IgD-negative memory B cell (primary cell): ENCODE data around the gene MPZL2. TPM values are rescaled to one million over a fixed set of nuclear protein-coding genes. Genes with fewer than 3 reads are reported as not detected.

Experiments used
- H3K27ac Mint-ChIP-seq, 3 donors: one replicate each; pipeline ENCODE4 v1.8.0; 2020 to 2022; ENCODE audit warnings: mild to moderate bottlenecking in 3 of 3, mixed read lengths in 3 of 3, moderate library complexity in 1 of 3
- H3K27me3 Mint-ChIP-seq: one replicate; pipeline ENCODE4 v1.8.0; 2021; ENCODE audit warnings: mixed read lengths
- H3K36me3 Mint-ChIP-seq: one replicate; pipeline ENCODE4 v1.8.0; 2020; ENCODE audit warnings: mild to moderate bottlenecking, mixed read lengths
- H3K4me1 Mint-ChIP-seq, 3 donors: one replicate each; pipeline ENCODE4 v1.8.0; 2020 to 2022; ENCODE audit warnings: mixed read lengths in 3 of 3, mild to moderate bottlenecking in 1 of 3
- H3K4me3 Mint-ChIP-seq, 4 donors: one replicate each; pipeline ENCODE4 v1.8.0; 2020 to 2022; ENCODE audit warnings: mild to moderate bottlenecking in 4 of 4, mixed read lengths in 4 of 4, moderate library complexity in 3 of 4
- H3K9me3 Mint-ChIP-seq, 3 donors: one replicate each; pipeline ENCODE4 v1.8.0; 2020 to 2021; ENCODE audit warnings: mixed read lengths in 3 of 3, mild to moderate bottlenecking in 1 of 3
- polyA plus RNA-seq: library from polyadenylated mRNA; unstranded; fragments of 300-500 nt; fragmentation: Illumina TruSeq; gene quantifications from one replicate; pipeline ENCODE4 v1.2.3, GENCODE V29; 2021

MPZL2 gene
- polyA plus RNA-seq, 1 donor from 2014 or later = not detected

DNA sequence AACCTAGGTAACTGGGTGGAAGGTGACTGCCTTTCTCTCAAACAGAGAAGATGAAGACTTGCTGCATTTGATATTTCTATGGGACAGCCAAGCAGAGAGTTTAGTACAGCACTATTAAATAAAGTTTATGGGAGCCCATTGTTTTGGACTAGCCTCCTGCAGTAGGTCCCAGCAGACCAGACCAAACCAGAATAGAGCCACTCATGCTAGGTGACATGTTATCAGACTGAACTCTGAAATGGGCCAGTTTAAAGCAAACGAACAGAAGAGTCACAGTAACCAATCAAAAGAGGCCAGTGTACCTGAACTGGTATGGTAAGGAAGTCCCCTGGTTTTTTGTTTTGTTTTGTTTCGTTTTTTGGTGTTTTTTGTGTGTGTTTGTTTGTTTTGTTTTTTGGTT lies 7.9 kb upstream of the MPZL2 start:
- Mint-ChIP-seq H3K36me3 (peaks cover 3% of the 10 kb centered on the region), H3K4me3 (no peak overlapping the region), H3K27ac (no peak overlapping the region), H3K9me3 (no peaks in the 10 kb centered on the region), H3K27me3 (peaks cover 20% of the 10 kb centered on the region), H3K4me1 (peaks cover 0 to 2% (median 1%) of the 10 kb centered on the region in 3 donors)

DNA sequence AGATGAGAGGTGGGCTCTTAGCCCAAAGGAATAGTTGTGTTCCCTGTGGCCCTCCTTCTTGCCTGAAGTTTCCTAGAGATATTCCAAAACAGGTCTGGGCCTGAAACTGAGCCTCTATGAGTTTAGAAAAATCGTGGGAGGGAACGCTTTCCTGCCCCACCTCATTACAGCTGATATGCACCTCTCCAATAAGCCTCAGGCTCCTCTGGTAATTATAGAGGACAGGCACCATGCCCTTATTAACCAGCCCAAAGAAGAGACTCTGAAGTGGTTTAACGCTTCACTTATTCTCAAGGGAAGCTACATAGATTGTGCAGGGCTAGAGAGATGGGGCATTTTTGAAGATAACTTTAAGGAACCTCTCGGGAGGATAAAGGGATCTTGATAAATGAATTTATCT lies 3.4 kb upstream of the MPZL2 start:
- peaks cover 4 to 8% (median 7%) of the 10 kb centered on the region in 3 donors for H3K4me1 Mint-ChIP-seq
- H3K27me3 Mint-ChIP-seq = peaks cover 39% of the 10 kb centered on the region
- H3K36me3 Mint-ChIP-seq = peaks cover 2% of the 10 kb centered on the region
- no peak overlapping the region for H3K27ac Mint-ChIP-seq
- H3K4me3 Mint-ChIP-seq = peak overlapping the region in 1 of 4 donors; percentile 13
- H3K9me3 Mint-ChIP-seq = no peaks in the 10 kb centered on the region

DNA sequence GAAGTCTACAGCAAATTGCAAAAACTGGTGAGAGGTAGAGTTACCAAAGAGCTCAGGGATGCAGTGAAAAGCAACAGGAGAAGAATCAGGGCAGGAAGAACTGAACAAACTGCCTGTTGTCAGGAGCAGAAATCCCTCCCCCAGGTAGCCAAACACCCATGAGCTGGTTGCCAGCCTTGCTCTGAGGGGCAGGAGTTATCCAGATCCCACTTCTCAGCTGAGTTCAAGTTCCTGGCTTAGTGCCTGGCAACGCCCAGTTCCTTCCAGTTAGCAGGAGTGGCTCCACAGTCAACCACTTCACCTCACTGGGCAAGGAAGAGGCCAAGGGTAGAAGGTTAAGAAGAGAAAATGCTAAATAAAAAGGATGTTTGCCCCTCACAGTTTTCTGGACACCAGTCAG lies 1.9 kb upstream of the MPZL2 start:
- Mint-ChIP-seq H3K36me3 (no peaks in the 10 kb centered on the region), H3K27ac (no peak overlapping the region), H3K4me1 (peaks cover 4 to 12% (median 7%) of the 10 kb centered on the region in 3 donors), H3K4me3 (no peak overlapping the region), H3K27me3 (peaks cover 46% of the 10 kb centered on the region), H3K9me3 (no peaks in the 10 kb centered on the region)

DNA sequence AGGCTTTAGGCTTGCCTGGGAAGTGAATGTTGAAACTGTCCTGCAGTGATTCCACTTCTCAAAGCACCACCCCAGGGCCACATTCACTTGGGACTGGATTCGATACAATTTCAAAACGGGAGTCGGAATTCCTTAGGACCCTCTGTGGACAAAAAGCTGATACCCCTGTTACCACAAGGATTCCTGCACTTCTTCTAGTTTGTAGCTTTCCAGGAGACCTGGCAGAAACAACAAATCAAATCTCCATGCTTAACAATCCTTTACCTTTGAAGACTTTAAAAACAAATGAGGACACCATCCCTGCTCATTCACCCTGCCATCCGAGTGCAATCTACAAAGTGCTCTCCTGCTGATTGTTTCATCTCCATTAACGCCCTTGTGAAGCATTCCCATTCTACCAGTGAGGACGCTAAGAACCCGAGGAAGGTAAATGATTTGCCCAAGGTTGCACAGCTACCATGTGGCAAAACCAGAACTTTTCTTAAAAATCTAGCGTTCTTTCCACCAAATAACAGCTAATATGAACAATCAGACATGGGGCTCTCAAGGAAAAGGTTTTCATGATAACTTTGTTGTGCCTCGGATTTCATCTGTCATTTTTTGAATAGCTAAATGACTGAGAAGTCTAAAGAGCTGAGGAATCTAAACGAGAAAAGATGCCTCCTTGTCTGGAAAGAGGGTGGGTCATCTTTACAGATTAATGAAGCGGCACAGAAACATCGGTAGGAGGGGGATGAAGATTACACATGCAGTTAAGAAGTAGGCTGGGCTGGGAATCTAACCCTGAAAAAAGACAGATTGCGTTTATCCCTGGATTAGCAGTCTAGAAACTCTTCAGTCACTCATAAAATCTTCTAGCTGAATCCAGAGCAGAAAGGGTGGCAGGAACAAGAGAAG lies 720 bp upstream of the MPZL2 start:
- Mint-ChIP-seq H3K9me3 (no peaks in the 10 kb centered on the region), H3K4me1 (peaks cover 4 to 12% (median 7%) of the 10 kb centered on the region in 3 donors), H3K4me3 (no peak overlapping the region), H3K27ac (peak overlapping the region in 1 of 3 donors; percentile 13), H3K27me3 (peaks cover 43% of the 10 kb centered on the region), H3K36me3 (no peaks in the 10 kb centered on the region)

DNA sequence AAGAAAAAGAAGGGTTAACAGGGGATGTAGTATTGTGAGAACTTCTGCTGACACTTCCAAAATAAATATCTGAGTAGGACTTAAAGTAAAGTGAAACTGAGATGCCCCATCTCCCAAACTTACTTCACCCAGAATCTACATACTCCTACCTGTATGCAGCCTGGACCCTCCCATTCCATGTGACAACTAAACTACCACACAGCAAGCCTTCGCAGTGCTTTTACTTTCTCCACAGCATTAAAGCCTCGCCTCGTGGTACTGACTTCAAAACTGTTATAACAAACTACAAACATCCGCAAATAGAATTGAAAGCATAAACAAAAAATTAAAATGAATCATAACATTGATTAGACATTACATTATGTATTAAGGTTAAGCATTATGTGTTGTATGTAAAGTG lies 985 bp downstream of the MPZL2 start:
- Mint-ChIP-seq H3K4me1 (peaks cover 4 to 12% (median 7%) of the 10 kb centered on the region in 3 donors), H3K27ac (no peak overlapping the region), H3K36me3 (no peaks in the 10 kb centered on the region), H3K9me3 (peaks cover 0 to 6% (median 0%) of the 10 kb centered on the region in 3 donors), H3K27me3 (peaks cover 39% of the 10 kb centered on the region), H3K4me3 (no peak overlapping the region)

DNA sequence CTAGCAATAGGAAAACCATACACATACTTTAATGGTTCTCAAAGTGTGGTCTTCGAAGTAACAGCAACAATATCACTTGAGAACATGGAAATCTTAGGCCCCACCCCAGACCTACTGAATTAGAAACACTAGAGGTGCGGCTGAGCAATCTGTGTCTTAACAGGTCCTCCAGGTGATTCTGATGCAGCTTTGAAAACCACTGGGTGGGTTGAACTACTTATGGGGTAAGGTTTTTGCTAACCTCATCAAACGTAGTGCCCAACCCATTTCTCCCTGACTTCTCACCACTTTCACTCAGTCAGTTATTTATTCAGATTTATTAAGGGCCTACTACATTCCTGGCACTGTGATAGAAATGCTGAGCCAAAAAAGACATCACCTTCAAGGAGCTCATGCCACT lies 3.7 kb downstream of the MPZL2 start:
- Mint-ChIP-seq H3K4me3 (no peak overlapping the region), H3K27ac (no peak overlapping the region), H3K27me3 (peaks cover 37% of the 10 kb centered on the region), H3K9me3 (peaks cover 0 to 6% (median 0%) of the 10 kb centered on the region in 3 donors), H3K36me3 (peaks cover 2% of the 10 kb centered on the region), H3K4me1 (peaks cover 4 to 10% (median 7%) of the 10 kb centered on the region in 3 donors)

DNA sequence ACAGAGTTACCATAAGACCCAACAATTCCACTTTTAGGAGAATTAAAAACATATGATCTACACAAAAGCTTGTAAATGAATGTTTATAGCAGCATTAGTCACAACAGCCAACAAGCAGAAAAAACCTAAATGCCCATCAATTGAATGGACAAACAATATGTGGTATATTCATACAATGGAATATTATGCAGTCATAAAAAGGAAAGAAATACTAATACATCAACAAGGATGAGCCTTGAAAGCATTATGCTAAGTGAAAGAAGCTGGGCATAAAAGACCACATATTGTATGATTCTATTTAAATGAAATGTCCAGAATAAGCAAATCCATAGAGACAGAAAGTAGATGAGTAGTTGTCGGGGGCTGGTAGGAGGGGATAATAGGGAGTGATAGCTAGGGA lies 5.0 kb downstream of the MPZL2 start:
- Mint-ChIP-seq H3K9me3 (peaks cover 0 to 6% (median 0%) of the 10 kb centered on the region in 3 donors), H3K27me3 (peaks cover 25% of the 10 kb centered on the region), H3K4me1 (peaks cover 0 to 8% (median 3%) of the 10 kb centered on the region in 3 donors), H3K36me3 (peaks cover 2% of the 10 kb centered on the region), H3K4me3 (no peak overlapping the region), H3K27ac (no peak overlapping the region)

DNA sequence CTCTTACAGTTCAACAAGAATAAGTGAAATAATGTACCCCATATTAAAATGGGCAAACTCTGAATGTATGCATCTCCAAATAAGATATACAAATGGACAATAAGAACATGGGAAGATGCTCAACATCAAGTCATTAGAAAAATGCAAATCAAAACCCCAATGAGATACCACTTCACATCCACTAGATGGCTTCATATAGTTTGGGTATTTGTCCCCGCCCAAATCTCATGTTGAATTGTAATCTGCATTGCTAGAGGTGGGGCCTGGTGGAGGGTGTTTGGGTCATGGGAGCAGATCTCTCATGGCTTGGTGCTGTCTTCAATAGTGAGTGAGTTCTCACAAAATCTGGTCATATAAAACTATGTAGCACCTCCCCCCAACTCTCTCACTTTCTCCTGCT lies 5.7 kb downstream of the MPZL2 start:
- Mint-ChIP-seq H3K27ac (no peak overlapping the region), H3K4me1 (peaks cover 0 to 3% (median 0%) of the 10 kb centered on the region in 3 donors), H3K36me3 (peaks cover 2% of the 10 kb centered on the region), H3K9me3 (peaks cover 0 to 6% (median 0%) of the 10 kb centered on the region in 3 donors), H3K27me3 (peaks cover 19% of the 10 kb centered on the region), H3K4me3 (peak overlapping the region in 1 of 4 donors; percentile 32)

DNA sequence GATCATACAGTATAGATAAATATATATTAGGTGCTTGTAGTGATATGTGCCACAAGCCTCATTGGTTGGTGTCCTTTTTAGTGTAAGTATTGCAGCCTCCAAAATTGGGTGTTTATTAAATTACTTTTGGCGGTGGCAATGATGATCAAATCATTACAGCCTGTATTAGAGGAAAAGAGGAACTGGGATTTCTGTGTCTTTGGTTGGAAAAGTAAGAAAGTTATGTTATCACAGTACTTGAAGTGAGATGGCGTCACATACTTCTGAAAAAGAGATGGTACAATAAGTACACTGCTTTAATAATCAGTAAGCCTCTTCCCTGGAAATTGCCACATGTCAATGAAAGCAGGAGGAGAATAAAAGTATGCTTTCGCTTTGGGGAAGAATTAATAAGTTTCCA lies 11.4 kb downstream of the MPZL2 start:
- peaks cover 9 to 14% (median 10%) of the 10 kb centered on the region in 3 donors for H3K4me1 Mint-ChIP-seq
- H3K27ac Mint-ChIP-seq = peak overlapping the region; percentile 99 to 100 (median 99)
- peaks cover 0 to 2% (median 0%) of the 10 kb centered on the region in 3 donors for H3K9me3 Mint-ChIP-seq
- peaks cover 4% of the 10 kb centered on the region for H3K36me3 Mint-ChIP-seq
- peaks cover 4% of the 10 kb centered on the region for H3K27me3 Mint-ChIP-seq
- peak overlapping the region; percentile 95 to 100 (median 98) for H3K4me3 Mint-ChIP-seq

DNA sequence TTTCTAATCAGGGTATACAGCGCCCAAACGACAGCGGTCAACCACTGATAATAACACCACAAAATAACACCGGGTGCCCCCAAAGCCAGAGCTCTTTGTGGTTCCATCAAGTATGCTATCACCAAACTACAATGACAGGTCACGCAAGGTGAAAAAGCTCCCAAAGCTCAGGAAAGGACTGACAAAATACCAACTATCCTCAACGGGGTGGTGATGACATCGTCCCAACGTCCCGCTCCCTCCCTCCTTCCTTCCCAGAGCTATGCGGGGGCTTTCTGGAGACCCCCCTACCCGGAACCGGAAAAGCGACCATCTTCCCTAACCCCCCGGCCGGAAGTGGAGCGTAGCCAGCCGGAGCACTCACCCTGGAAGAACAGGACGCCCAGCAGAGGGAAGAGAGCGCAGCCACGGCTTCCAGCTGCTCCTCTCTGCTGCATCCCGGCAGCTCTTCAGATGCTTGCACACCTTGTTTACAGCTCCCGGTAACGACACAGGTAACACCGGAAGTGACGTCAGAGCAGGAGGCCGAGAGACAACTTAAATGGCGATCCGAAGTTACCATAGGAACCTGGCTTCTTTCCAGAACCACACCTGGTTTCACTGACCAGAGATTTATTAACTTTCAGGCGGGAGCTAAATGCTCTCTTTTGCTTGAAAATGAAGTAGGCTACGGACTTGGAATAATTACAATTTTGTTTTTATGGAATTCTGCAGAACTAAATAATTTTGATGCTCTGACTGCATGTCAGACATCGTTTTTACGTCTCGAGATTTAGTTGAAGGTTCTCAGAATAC lies 12.0 kb downstream of the MPZL2 start, which contains the start of gene MPZL3:
TSS of gene MPZL3 (minus strand) at position 508 of the 795 bp plus-strand sequence. CDS start at position 437, 71 bp downstream.
- H3K36me3 Mint-ChIP-seq = peaks cover 4% of the 10 kb centered on the region
- peak within 1 kb of the TSS; percentile 95 to 100 (median 98) for H3K4me3 Mint-ChIP-seq
- peaks cover 0 to 2% (median 0%) of the 10 kb centered on the region in 3 donors for H3K9me3 Mint-ChIP-seq
- H3K27ac Mint-ChIP-seq = peak within 1 kb of the TSS; percentile 99 to 100 (median 99)
- peaks cover 5% of the 10 kb centered on the region for H3K27me3 Mint-ChIP-seq
- H3K4me1 Mint-ChIP-seq = peaks cover 9 to 16% (median 10%) of the 10 kb centered on the region in 3 donors

DNA sequence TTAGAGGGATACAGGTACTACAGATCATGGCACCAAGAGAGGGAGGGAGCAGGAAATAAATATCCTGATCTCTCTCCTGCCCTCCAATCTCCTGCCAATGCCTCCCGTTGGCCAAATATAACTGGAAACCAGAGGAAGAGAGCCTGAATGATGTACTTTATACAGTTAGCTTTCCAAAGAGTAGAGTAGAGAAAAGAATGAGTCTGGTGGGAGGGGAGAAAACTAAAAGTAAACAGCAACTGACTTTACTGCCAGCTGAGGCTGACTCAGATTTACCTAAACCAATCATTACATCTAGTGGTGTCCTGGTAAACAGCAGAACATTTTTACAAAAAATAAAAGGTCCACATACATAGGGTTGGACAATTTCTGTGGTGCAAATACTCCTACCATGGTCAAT lies 17.1 kb downstream of the MPZL2 start:
- Mint-ChIP-seq H3K4me3 (no peak overlapping the region), H3K4me1 (peaks cover 12 to 30% (median 19%) of the 10 kb centered on the region in 3 donors), H3K36me3 (peaks cover 6% of the 10 kb centered on the region), H3K9me3 (peaks cover 0 to under 1% (median 0%) of the 10 kb centered on the region in 3 donors), H3K27me3 (peaks cover 5% of the 10 kb centered on the region), H3K27ac (peak overlapping the region in 1 of 3 donors; percentile 47)

DNA sequence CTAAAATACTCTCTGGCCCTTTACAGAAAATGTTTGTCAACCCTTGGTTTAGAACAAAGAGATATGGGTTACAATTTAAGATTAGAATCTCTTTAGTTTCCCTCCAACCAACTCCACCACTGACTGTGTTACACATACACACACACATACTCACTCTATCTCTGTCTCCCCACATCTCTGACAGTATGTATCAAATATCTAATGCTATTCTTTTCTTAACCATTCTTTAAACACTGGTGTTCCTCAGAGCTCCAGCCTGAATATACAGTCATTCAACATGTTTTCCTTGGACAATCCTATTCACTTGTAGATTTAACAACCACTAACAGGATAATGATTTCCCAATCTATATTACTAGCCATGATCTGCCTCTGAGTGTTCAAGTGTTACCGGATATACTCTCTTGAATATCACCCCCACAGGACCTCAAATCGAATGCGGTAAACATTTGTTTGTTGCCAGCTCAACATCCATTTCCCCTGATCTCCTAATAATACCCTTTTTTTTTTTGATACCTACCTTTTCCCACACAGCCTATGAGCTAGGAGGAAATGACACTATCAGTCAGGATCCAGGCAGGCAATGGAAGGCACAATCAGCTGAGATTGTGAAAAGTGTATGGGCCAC lies 18.0 kb downstream of the MPZL2 start:
- no peaks in the 10 kb centered on the region for H3K9me3 Mint-ChIP-seq

DNA sequence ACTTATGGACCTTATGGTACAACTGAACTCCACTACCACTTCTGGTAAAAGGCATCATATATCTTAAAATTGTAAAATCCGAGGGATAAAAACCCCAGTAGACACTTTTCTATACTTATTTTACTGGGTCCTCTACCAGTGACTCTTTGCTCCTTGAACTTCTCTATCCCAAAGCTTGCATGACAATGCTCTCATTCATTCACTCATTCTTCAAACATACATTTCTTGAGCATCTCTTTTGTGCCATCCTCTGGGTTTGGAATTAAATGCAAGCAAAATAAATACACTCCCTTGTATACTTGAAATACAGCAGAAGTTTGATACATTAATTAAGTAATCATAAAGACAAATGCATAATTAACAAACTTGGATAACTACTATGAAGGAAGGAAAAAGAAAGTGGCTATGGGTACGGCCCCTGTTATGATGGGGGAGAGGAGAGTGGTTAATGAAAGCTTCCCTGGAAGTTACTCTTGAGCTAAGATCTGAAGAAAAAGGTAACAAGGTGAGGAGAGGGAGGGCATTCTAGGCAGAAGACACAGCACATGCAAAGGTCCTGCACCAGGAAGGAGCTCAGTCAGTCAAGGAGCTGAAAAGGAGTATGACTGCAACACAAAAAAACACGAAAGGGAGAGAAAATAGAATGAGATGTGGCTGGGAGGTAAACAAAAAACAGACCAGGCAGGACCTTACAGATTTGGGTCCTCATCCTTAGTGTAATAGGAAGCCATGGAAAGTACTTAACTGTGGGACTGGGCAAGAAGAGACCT lies 19.9 kb downstream of the MPZL2 start:
- H3K4me3 Mint-ChIP-seq = no peak overlapping the region
- H3K36me3 Mint-ChIP-seq = peaks cover 4% of the 10 kb centered on the region
- H3K27ac Mint-ChIP-seq = peak overlapping the region in 1 of 3 donors; percentile 2
- no peaks in the 10 kb centered on the region for H3K9me3 Mint-ChIP-seq
- H3K27me3 Mint-ChIP-seq = peaks cover 3% of the 10 kb centered on the region
- peaks cover 22 to 48% (median 26%) of the 10 kb centered on the region in 3 donors for H3K4me1 Mint-ChIP-seq

More for the DNA sequence above, 18.0 kb downstream of the MPZL2 start:
- Mint-ChIP-seq H3K27ac (no peak overlapping the region), H3K4me1 (peaks cover 15 to 35% (median 18%) of the 10 kb centered on the region in 3 donors), H3K27me3 (peaks cover 5% of the 10 kb centered on the region), H3K4me3 (no peak overlapping the region), H3K36me3 (peaks cover 6% of the 10 kb centered on the region)

DNA sequence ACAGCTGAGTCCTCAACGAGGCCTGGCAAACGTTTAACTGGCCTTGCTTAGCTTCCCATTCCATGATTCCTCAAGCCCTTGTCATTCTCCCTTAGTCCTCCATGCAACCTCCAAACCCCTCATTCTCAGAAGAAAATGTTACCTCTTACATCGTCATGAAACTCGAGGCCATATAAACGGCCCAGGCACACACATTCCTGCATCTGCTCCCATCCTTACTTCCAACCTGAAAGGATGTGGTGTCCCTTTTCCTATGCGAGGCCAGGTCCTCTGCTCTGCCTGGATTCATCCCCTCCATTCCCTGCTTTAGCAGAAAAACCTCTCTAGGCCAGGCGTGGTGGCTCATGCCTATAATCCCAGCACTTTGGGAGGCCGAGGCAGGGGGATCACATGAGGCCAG lies 20.9 kb downstream of the MPZL2 start:
- Mint-ChIP-seq H3K27ac (no peak overlapping the region), H3K27me3 (peaks cover 3% of the 10 kb centered on the region), H3K4me1 (peaks cover 22 to 50% (median 26%) of the 10 kb centered on the region in 3 donors)

More for the DNA sequence above, 20.9 kb downstream of the MPZL2 start:
- Mint-ChIP-seq H3K36me3 (peaks cover 7% of the 10 kb centered on the region), H3K9me3 (no peaks in the 10 kb centered on the region), H3K4me3 (no peak overlapping the region)
